Measurements from ENCODE around the gene ALKAL2.

ALKAL2 gene

GRCh38 chr2:238869-239268 is 49.0 kb downstream of the ALKAL2 start:
- no peak for DNase-seq

GRCh38 chr2:238431-238830 is 49.5 kb downstream of the ALKAL2 start:
- no peak for DNase-seq

DNA sequence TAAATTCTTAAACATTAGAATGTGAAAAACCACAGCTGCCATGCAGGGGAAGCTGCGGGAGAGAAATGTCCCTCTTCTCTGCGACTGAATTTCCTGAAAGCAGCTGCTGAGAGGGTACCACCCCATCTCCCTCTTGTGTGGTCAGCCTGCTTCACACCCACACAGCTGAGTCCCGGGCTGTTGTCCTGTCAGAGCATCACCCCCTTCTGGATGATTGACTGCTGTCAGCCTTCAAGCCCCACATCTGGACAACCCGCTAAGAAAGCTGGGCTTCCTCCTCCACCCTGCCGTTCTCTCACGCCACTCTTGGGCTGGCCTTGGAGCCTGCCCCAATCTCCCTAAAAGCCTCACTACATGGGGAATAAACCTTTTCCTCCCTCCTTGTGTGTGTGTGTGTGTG is 50.0 kb downstream of the ALKAL2 start:
- no peak for DNase-seq

GRCh38 chr2:236993-237539 is 50.8 kb downstream of the ALKAL2 start:
- DNase-seq: no peak

GRCh38 chr2:234421-234820 is 53.5 kb downstream of the ALKAL2 start:
- DNase-seq: no peak

DNA sequence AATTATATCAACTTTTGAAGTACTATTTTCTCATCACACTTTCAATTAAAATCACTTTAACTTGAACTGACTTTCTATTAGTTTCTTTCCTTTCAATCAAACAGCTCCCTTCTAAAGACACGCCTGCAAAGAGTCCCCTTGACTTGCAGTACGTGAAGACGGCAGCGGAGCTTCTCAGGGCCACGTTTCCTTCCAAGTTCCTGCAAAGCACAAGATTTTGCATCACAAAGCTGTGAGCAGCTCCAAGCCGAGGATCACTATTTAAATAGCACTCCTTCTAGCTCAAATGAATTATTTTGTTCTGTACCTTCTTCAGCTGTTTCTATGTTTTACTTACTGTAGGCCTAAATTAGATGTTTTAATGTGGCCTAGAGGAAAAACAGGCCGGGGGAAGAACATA is 54.9 kb downstream of the ALKAL2 start:
- DNase-seq: no peak

DNA sequence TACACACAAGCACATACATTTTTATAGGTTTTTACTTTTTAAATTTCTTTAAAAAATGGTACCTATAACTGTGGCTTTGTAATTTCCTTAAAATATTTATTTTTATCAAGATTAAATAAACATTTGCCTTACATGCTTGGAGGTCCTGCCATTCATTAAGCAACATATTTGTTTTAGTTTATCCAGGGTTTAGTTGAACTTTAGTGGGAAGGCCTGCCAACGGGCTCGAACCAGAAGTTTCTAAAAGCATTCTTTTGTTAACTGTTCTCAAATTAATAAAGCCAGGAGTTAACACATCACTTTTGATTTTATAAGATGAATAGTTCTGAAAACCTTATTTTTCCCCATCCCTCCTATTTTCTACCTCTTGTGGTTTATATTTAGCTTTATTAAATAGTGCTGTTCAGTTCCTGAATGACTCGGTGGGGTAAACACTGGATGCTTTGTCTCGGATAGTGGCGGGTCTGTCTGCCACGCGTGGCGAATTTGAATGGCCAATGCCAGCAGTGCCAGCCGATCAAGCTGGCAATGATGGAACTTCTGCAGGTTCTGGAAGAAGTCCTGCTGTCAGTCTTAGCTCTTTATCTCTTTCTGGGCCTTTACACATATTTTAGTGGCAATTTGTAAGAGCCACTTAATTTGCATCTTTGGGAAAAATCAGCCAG is 56.2 kb downstream of the ALKAL2 start:
- no peak for DNase-seq
